ENCODE results near the gene INPP5B.

DNA sequence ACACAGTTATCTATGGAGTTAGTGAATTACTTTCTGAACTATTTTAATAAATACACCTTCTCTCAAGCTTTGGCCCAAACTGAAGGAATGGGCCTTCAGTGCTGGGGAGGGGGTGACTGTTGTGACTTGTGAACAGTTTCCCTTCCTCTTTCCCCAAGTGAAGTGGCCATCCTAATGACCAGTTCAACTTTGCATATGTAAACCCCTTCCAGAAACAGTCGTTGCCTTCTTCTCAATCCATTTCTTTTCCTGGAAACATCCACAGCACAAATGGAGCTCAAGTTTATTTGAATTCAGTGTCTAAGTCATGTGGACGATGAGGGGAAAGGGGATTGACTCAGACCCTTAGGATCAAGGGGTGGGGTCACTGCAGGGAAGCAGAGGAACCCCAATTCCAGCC lies 1.3 kb upstream of the INPP5B start:
- TF ChIP-seq, protein P1, sequence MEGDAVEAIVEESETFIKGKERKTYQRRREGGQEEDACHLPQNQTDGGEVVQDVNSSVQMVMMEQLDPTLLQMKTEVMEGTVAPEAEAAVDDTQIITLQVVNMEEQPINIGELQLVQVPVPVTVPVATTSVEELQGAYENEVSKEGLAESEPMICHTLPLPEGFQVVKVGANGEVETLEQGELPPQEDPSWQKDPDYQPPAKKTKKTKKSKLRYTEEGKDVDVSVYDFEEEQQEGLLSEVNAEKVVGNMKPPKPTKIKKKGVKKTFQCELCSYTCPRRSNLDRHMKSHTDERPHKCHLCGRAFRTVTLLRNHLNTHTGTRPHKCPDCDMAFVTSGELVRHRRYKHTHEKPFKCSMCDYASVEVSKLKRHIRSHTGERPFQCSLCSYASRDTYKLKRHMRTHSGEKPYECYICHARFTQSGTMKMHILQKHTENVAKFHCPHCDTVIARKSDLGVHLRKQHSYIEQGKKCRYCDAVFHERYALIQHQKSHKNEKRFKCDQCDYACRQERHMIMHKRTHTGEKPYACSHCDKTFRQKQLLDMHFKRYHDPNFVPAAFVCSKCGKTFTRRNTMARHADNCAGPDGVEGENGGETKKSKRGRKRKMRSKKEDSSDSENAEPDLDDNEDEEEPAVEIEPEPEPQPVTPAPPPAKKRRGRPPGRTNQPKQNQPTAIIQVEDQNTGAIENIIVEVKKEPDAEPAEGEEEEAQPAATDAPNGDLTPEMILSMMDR (conservative IDR thresholded peaks at IDR 0.05 in 1 of 2, IDR thresholded peaks at IDR 0.05 in 1 of 2; ENCODE audit: low read depth in 1 of 2, low read length in 2 of 2): no peak
- TF ChIP-seq EZH2 (IDR thresholded peaks at IDR 0.05; ENCODE audit: low read length, missing control alignments): no peak
